PFSK-1 (cell line): ENCODE data around the gene AUTS2.

ENCODE experiments used
- FOXP2 ChIP-seq: optimal IDR thresholded peaks from 2 replicates; pipeline ENCODE3; 2011; ENCODE audit warnings: borderline replicate concordance, control low read depth, inconsistent platforms; ENCODE audit not compliant: insufficient read depth; ENCODE audit errors: extremely low read length, extremely low read depth
- POLR2AphosphoS5 ChIP-seq: IDR thresholded peaks from 2 replicates; pipeline ENCODE4 v1.6.1; 2012; ENCODE audit warnings: low read depth, mild to moderate bottlenecking, control low read depth, low read length, moderate library complexity
- REST ChIP-seq, 2 experiments: IDR thresholded peaks; 2 replicates each; pipeline versions ENCODE4 v1.6.1 to v1.8.0; 2011 to 2012; ENCODE audit warnings: low read depth in 2 of 2, low read length in 2 of 2, control low read depth in 1 of 2, inconsistent platforms in 1 of 2, mild to moderate bottlenecking in 1 of 2, moderate library complexity in 1 of 2; ENCODE audit not compliant: insufficient read depth in 1 of 2
- SIN3A ChIP-seq: IDR thresholded peaks from 2 replicates; pipeline ENCODE4 v1.6.1; 2012; ENCODE audit warnings: mild to moderate bottlenecking, low read length, moderate library complexity, borderline replicate concordance; ENCODE audit not compliant: insufficient read depth
- TAF1 ChIP-seq: IDR thresholded peaks from 2 replicates; pipeline ENCODE4 v1.6.1; 2012; ENCODE audit warnings: low read length, control low read depth, borderline replicate concordance; ENCODE audit not compliant: insufficient read depth

AUTS2 gene

DNA sequence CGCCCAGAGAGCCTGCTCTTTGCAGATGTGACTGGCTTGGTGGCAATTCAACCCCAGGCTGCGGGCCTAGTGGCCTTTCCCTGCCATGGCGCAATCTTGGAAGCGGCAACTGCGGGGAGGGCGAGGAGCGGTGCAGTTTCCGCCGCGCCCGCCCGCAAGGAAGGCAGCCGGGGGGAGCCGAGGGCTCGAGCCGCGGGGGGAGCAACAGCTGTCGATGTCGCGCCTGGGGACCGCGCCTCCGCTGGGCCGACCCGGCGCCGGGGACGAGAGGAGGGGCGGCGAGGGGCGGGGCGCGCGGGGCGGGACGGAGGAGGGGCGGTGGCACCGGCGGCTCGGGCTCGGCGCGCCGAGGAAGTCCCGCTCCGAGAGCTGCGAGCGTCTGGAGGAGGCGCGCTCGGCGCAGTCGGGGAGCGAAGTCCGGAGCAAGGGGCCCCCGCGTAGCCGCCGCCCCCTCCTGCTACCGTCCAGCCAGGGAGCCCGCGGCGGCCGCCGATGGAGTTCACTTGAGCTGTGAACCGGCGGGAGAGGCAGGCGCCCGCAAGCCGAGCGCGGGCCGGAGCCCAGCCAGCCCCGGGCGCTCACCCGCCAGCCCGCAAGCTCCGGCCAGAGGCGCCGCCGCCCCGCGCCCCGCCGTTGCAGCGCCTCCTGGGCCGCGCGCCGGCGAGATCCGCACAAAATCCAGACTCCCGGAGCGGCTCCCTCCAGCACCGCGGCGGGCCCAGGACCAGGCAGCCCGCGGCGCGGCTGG, 1095.6 kb downstream of the AUTS2 start:
- TF ChIP-seq POLR2AphosphoS5 (no peak), TAF1 (no peak), REST (IDR thresholded peaks at IDR 0.05; ENCODE audit: insufficient read depth in 1 of 2, low read depth in 2 of 2, low read length in 2 of 2) (no peak), SIN3A (no peak), FOXP2 (peak; percentile 49)

- TF ChIP-seq SIN3A (no peak), POLR2AphosphoS5 (no peak), REST (IDR thresholded peaks at IDR 0.05; ENCODE audit: insufficient read depth in 1 of 2, low read depth in 2 of 2, low read length in 2 of 2) (no peak), FOXP2 (no peak), TAF1 (no peak)
These were observed 1096.2 kb downstream of the AUTS2 start for GRCh38 chr7:70694434-70694970.

GRCh38 chr7:70694971-70695794, 1096.9 kb downstream of the AUTS2 start:
- TF ChIP-seq POLR2AphosphoS5 (no peak), SIN3A (no peak), TAF1 (no peak), FOXP2 (no peak), REST (IDR thresholded peaks at IDR 0.05; ENCODE audit: insufficient read depth in 1 of 2, low read depth in 2 of 2, low read length in 2 of 2) (no peak)

GRCh38 chr7:70695795-70696083, 1097.5 kb downstream of the AUTS2 start:
- TF ChIP-seq POLR2AphosphoS5 (no peak), FOXP2 (no peak), REST (IDR thresholded peaks at IDR 0.05; ENCODE audit: insufficient read depth in 1 of 2, low read depth in 2 of 2, low read length in 2 of 2) (no peak), SIN3A (no peak), TAF1 (no peak)
